ENCODE results near the gene SRRM1.
A peak's percentile ranks its signal among the peaks of the same experiment; 100 is the strongest.
"Not testable (repeated sequence)": the region's sequence is repeated elsewhere in the genome, so short reads cannot be mapped to it uniquely, and the experiment has no call there.

Gene SRRM1

GRCh38 chr1:24644100-24644384 lies 940 bp downstream of the SRRM1 start:
- no peak for DNase-seq (ENCODE audit: low read depth in 2 of 2)

- no peak for DNase-seq (ENCODE audit: low read depth in 2 of 2)
Observed at GRCh38 chr1:24648919-24649318, 5.8 kb downstream of the SRRM1 start.

- no peak for DNase-seq (ENCODE audit: low read depth in 2 of 2)
Observed at GRCh38 chr1:24652382-24652781, 9.3 kb downstream of the SRRM1 start.

DNA sequence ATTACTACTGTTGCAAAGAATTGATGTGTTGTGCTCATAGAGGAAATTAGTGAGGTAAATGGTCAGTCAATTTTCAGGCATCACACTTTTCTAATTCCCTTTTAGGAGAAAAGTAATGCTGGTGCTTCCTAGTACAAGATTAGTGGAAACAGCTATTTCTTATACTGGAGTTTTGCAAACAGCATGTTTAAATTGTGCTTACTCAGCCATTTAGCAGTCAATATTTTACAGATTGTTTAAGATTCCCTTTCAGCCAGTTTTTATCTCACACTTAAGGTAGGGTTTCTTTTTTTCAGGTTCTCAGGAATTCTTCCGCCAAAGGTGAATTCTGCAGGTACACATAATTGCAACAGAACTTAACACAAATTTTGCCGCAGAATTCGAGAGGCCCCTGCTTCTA lies 10.9 kb downstream of the SRRM1 start:
- no peak for DNase-seq (ENCODE audit: low read depth in 2 of 2)

DNA sequence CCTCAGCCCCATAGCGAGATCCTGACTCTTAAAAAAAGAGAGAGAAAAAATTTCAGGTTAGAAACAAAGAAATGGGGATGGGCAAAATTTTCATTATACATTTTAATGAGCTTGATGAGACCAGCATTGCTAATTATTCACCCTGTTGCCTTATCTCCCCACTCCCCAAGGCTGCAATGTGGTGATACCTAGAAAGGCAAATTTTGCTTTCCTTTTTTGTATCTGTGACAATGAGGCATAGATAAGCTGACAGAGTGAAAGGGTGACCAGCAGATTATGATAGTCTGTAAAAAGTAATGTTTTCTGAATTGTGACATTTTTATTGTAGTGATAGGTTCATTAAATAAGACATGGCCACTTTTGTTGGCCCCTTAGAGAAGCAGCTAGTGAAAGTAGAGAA lies 12.9 kb downstream of the SRRM1 start:
- no peak for DNase-seq (ENCODE audit: low read depth in 2 of 2)

DNA sequence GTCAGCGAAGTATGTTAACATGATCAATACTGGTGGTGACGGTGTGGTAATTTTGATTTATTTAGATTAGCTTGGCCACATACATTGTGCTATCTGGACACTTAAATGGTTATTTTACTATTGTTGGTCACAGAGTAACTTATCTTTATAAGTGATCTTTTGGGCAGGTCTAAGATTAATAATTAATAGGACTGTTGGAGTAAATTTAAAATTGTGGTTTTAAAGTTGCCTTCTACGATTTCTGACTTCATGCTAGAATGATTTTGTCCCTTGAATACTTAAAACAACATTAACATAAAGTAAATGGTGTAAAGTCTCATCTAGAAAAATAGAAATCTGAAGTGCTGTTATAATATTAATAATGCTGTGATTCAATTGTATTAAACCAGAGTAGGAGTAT lies 14.7 kb downstream of the SRRM1 start:
- no peak for DNase-seq (ENCODE audit: low read depth in 2 of 2)

DNA sequence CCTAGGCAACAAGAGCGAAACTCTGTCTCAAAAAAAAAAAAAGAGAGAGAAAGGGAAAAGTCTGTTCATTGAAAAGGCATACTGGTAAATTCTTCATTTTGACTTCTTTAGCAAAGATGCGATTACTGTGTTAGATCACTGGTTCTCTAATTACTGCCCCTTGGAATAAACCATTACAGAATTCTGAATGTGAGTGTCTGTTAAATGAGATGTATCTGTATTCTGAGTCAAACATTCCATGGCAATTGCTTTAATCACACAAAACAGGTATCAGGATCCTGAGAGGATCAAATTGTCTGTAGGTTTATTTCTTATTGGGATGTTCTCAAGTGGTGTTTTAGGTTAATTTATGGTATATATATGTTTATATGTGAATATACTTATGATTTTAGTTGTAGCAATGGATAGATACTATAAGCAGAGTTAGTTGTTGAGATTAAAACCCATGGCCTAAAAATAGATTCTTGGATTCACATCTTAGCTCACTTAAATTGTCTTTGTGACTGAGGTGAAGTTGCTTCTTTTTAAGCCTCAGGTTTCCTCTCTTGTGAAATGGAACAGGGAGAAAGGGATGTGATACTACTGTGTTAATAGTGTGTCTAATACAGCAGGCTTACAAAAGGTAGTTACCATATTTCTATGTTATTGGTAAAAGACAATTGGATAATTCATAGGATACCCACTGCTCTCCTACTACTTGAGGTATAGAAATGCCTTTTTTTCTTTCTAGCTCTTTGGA lies 16.2 kb downstream of the SRRM1 start:
- DNase-seq (ENCODE audit: low read depth in 2 of 2), result no peak

DNA sequence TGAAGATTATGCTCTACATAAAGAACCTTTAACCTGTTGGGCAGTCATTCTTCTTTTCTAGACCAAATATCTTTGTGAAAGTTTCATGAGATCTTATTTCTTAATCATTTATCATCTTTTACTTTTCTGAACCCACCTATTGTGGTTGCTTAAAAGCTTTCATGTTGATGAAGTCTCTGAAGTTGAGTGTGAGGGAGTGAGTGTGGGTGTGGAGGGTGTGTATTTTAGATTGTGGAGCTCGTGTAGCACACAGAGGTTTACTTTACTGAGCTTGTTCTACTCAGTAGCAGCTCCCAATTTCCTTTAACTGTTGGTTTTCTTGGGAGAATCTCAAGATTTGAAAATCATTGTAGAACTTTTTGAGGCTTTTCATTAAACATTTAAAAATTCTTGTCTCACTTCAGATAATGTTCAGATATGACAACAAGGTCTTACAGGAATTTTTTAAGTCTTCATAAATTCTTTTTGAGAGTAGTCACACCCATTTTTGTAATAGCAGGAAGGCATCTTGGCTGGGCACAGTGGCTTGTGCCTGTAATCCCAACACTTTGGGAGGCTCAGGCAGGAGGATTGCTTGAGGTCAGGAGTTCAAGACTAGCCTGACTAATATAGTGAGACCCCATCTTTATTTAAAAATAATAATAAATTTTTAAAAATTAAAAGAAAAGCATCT lies 17.0 kb downstream of the SRRM1 start:
- DNase-seq (ENCODE audit: low read depth in 2 of 2), result no peak

GRCh38 chr1:24664507-24665033 lies 21.5 kb downstream of the SRRM1 start:
- DNase-seq (ENCODE audit: low read depth in 2 of 2), result no peak

GRCh38 chr1:24666794-24667193 lies 23.7 kb downstream of the SRRM1 start:
- no peak for DNase-seq (ENCODE audit: low read depth in 2 of 2)

- not testable (repeated sequence) for DNase-seq (ENCODE audit: low read depth in 2 of 2)
Observed at GRCh38 chr1:24671372-24671771, 28.3 kb downstream of the SRRM1 start.

GRCh38 chr1:24672686-24673085 lies 29.6 kb downstream of the SRRM1 start:
- DNase-seq (ENCODE audit: low read depth in 2 of 2), result not testable (repeated sequence)

- no peak for DNase-seq (ENCODE audit: low read depth in 2 of 2)
Observed at GRCh38 chr1:24673341-24673740, 30.2 kb downstream of the SRRM1 start.

DNA sequence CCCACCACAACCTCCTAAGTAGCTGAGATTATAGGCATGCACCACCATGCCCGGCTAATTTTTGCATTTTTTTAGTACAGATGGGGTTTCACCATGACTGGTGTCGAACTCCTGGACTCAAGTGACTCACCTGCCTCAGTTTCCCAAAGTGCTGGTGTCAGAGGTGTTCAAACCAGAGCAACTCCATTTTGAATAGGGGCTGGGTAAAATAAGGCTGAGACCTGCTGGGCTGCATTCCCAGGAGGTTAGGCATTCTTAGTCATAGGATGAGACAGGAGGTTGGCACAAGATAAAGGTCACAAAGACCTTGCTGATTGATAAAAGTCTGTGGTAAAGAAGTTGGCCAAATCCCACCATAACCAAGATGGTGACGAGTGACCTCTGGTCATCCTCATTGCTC lies 35.3 kb downstream of the SRRM1 start:
- not testable (repeated sequence) for DNase-seq (ENCODE audit: low read depth in 2 of 2)

DNA sequence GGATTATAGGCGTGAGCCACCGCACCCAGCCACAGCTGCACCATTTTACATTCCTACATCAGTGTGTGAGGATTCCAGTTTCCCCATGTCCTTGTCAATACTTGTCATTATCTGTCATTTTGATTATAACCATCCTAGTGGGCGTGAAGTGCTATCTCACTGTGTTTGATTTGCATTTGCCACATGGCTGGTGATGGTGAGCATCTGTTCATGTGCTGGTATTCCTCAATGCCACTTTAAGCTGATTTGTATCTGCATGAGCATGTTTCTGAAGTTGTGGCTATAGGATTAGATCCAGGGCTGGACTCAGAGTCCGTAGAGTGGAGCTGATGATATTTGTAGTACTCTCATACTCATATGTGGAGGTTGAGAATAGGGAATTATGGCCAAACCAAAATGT lies 36.6 kb downstream of the SRRM1 start:
- DNase-seq (ENCODE audit: low read depth in 2 of 2), result no peak

- DNase-seq (ENCODE audit: low read depth in 2 of 2), result no peak
Observed at GRCh38 chr1:24683713-24684162, 40.6 kb downstream of the SRRM1 start.

DNA sequence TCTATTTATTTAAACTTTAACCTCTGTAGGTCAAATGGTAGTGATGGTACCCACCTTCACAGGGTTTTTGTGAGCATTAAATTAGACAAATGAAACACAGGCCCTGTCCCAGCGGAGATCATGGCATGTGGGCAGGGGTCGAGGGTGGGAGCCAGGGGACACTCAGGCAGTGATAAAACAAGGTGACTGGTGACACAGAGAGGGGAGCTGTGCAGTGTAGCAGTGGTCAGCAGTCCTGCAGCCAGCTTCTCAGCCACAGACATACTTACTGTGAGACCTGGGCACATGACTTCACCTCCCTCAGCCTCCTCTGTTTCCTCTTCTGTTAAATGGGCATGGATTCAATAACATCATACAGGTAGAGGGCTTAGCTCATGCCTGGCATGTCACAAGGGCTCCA lies 44.9 kb downstream of the SRRM1 start:
- no peak for DNase-seq (ENCODE audit: low read depth in 2 of 2)

DNA sequence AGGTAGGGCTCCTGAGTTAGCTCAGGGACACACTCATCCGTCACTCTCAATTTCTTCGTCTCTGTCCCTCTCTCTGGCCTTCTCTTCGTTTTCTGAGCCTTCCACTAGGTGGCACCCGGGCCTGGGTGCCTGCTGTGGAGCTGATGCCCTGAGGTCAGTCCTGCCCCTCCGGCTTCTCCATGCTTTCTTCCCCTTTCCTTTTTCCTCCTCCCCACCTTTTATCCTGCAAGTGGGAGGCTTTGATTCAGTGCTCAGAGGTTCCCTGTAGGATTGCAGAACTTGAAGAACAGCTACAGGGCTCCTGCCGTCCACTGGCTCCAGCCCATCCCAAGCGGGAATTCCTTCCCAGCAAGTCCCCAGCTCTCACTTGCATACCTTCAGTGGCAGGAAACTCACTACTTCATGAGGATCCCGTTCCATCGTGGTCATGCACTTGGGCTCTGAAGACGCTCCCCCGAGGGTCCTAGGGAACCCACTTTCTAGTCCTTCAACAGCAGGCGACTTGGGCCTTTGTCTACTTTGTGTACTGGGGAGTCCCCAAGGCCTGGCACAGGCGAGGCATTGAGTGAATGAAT lies 45.6 kb downstream of the SRRM1 start:
- DNase-seq (ENCODE audit: low read depth in 2 of 2), result peak; percentile 33

DNA sequence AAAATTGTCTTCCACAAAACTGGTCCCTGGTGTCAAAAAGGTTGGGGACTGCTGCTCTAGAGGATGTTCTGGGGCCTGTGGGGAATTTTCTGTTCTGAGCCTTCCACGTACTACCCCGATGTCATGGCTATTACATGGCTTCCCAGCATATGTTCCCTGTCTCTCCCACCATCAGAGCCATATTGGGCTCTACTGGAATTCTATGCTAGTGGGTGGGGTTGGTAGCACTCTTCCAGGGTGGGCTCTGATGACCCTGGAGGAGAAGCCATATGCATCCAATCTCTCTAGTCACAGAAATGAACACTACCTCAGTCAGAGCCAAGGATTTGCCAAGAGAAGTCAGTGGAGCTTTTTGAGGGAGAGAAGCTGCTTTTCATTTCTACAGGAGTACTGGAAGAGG lies 47.9 kb downstream of the SRRM1 start:
- DNase-seq (ENCODE audit: low read depth in 2 of 2), result no peak

DNA sequence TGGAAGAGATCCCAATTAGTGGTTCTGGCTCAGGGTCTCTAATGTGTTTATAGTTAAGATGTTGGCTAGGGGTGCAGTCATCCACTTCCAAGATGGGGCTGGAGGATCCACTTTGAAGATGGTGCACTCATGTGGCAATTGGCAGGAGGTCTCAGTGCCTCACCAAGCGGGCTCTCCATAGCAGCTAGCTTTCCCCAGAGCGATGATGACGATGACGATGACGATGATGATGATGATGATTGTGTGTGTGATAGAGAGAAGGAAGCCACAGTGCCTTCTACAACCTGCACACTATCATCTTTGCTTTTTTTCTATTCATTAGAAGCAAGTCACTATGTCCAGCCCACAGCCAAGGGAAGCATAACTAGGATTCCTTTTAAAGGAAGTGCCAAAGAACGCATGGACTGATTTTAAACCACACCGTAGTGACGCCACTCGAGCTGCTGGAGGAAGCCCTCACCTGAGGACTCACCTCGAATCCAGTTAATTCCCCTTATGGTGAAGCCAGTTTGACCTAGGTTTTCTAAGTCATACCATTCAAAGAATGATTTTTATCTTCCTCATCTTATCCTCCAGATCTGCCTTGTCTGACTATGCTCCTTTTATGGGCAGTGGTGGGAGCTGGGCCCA lies 49.4 kb downstream of the SRRM1 start:
- DNase-seq (ENCODE audit: low read depth in 2 of 2), result no peak

GRCh38 chr1:24693827-24694379 lies 50.8 kb downstream of the SRRM1 start:
- DNase-seq (ENCODE audit: low read depth in 2 of 2), result no peak

DNA sequence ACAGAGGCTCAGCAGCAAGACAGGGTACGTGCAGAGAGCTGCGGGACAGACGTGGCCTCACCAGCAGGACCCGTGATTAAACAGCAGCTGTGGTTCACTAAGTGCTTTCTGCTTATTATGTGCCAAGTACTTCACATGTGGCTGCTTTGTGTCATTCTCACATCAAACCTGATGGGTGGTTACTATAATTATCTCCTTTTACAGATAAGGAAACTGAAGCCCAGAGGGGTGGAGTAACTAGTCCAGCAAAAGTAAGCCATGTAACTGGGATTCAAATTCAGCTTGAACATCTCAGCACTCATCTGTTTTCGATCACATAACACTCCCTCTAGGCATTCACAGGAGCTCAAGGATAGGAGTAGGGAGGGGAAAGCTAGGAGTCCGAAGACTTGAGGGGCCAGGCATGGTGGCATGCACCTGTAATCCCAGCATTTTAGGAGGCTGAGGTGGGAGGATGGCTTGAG lies 51.3 kb downstream of the SRRM1 start:
- DNase-seq (ENCODE audit: low read depth in 2 of 2), result no peak
